Mesothelial cell of epicardium (in vitro differentiated cells): ENCODE measurements around the gene CD3G. TPM values are rescaled to one million over a fixed set of nuclear protein-coding genes. Genes with fewer than 3 reads are reported as not detected.

Experiments
- DNase-seq, 2 experiments: peaks; one replicate each; pipeline ENCODE4 v3.0.0; 2021; ENCODE audit warnings: low spot score in 2 of 2; ENCODE audit not compliant: unreplicated experiment in 2 of 2
- H3K27ac Mint-ChIP-seq: 2 replicates; pipeline ENCODE4 v1.8.0; 2021; ENCODE audit warnings: mixed read lengths
- H3K27me3 Mint-ChIP-seq: 2 replicates; pipeline ENCODE4 v1.8.0; 2021; ENCODE audit warnings: low read depth, mixed read lengths
- H3K36me3 Mint-ChIP-seq: 2 replicates; pipeline ENCODE4 v1.8.0; 2021; ENCODE audit warnings: mixed read lengths
- H3K4me1 Mint-ChIP-seq: 2 replicates; pipeline ENCODE4 v1.8.0; 2021; ENCODE audit warnings: mixed read lengths
- H3K4me3 Mint-ChIP-seq: 2 replicates; pipeline ENCODE4 v1.8.0; 2021; ENCODE audit warnings: mild to moderate bottlenecking, moderate library complexity, mixed read lengths
- H3K9me3 Mint-ChIP-seq: 2 replicates; pipeline ENCODE4 v1.8.0; 2021; ENCODE audit warnings: mixed read lengths
- CTCF ChIP-seq: fragments of 200-600 bp; sonication (generic); IDR thresholded peaks from one replicate; pipeline ENCODE4 v1.5.0; 2021; ENCODE audit warnings: antibody characterized with exemption; ENCODE audit not compliant: unreplicated experiment
- total RNA-seq: library from RNA; stranded (reverse); gene quantifications from 3 replicates; pipeline ENCODE4 v1.2.1, GENCODE V29; 2021

CD3G gene
- total RNA-seq, 1 donor from 2014 or later: not detected

- Mint-ChIP-seq H3K4me1 (no peaks in the 10 kb centered on the region), H3K27me3 (peaks cover 62% of the 10 kb centered on the region), H3K27ac (no peak overlapping the region), H3K36me3 (no peaks in the 10 kb centered on the region), H3K9me3 (no peaks in the 10 kb centered on the region), H3K4me3 (no peak overlapping the region)
- no peak for DNase-seq
- no peak for TF ChIP-seq CTCF
Measured at GRCh38 chr11:118339281-118339961, 4.7 kb upstream of the CD3G start.

GRCh38 chr11:118340449-118340848 lies 3.7 kb upstream of the CD3G start:
- Mint-ChIP-seq H3K27ac (no peak overlapping the region), H3K4me1 (no peaks in the 10 kb centered on the region), H3K27me3 (peaks cover 65% of the 10 kb centered on the region), H3K9me3 (no peaks in the 10 kb centered on the region), H3K36me3 (no peaks in the 10 kb centered on the region), H3K4me3 (no peak overlapping the region)
- DNase-seq: no peak
- no peak for TF ChIP-seq CTCF

- Mint-ChIP-seq H3K9me3 (no peaks in the 10 kb centered on the region), H3K27ac (no peak overlapping the region), H3K4me1 (no peaks in the 10 kb centered on the region), H3K4me3 (no peak overlapping the region), H3K36me3 (no peaks in the 10 kb centered on the region), H3K27me3 (peaks cover 70% of the 10 kb centered on the region)
- no peak for DNase-seq
- TF ChIP-seq CTCF: no peak
Measured at GRCh38 chr11:118341261-118341660, 2.9 kb upstream of the CD3G start.

- H3K9me3 Mint-ChIP-seq: no peaks in the 10 kb centered on the region
- H3K36me3 Mint-ChIP-seq: no peaks in the 10 kb centered on the region
- no peak for DNase-seq
- TF ChIP-seq CTCF: no peak
- H3K27me3 Mint-ChIP-seq: peaks cover 71% of the 10 kb centered on the region
- no peaks in the 10 kb centered on the region for H3K4me1 Mint-ChIP-seq
- H3K27ac Mint-ChIP-seq: no peak overlapping the region
- H3K4me3 Mint-ChIP-seq: no peak overlapping the region
Measured at GRCh38 chr11:118341815-118342489, 2.2 kb upstream of the CD3G start.

GRCh38 chr11:118342503-118343161 lies 1.5 kb upstream of the CD3G start, which contains the start of gene CD3D:
CD3D (minus strand) TSS chr11:118342705; CDS start chr11:118342607, 98 bp downstream.
- TF ChIP-seq CTCF: no peak
- DNase-seq: no peak
- Mint-ChIP-seq H3K9me3 (no peaks in the 10 kb centered on the region), H3K27me3 (peaks cover 76% of the 10 kb centered on the region), H3K4me1 (no peaks in the 10 kb centered on the region), H3K36me3 (no peaks in the 10 kb centered on the region), H3K4me3 (no peak within 1 kb of the TSS), H3K27ac (no peak within 1 kb of the TSS)
